Endodermal cell (in vitro differentiated cells): Measurements from ENCODE around the gene S100PBP. TPM values are rescaled to one million over a fixed set of nuclear protein-coding genes. Genes with fewer than 3 reads are reported as not detected.
A peak's percentile ranks its signal among the peaks of the same experiment; 100 is the strongest.

Source experiments
- DNase-seq: peaks from one replicate; pipeline ENCODE4 v3.0.0-alpha.2; 2017
- H3K27ac ChIP-seq: 2 replicates; pipeline ENCODE4 v1.5.1; 2013; ENCODE audit warnings: mild to moderate bottlenecking, low read depth, low read length, moderate library complexity
- H3K27me3 ChIP-seq: 2 replicates; pipeline ENCODE4 v1.6.1; 2013; ENCODE audit warnings: mild to moderate bottlenecking, low read length, moderate library complexity; ENCODE audit not compliant: insufficient read depth, control insufficient read depth, poor library complexity, severe bottlenecking
- H3K36me3 ChIP-seq: 2 replicates; pipeline ENCODE4 v1.7.0; 2013; ENCODE audit warnings: mild to moderate bottlenecking, low read length, moderate library complexity; ENCODE audit not compliant: control insufficient read depth, insufficient read depth
- H3K4me1 ChIP-seq: one replicate; pipeline ENCODE4 v1.7.0; 2013; ENCODE audit warnings: low read length; ENCODE audit not compliant: control insufficient read depth, insufficient read depth
- H3K4me3 ChIP-seq: 2 replicates; pipeline ENCODE4 v1.5.1; 2013; ENCODE audit warnings: mild to moderate bottlenecking, low read length, moderate library complexity
- H3K9ac ChIP-seq: 2 replicates; pipeline ENCODE4 v1.6.1; 2013; ENCODE audit warnings: mild to moderate bottlenecking, low read length, moderate library complexity; ENCODE audit not compliant: poor library complexity, severe bottlenecking; ENCODE audit errors: extremely low read depth
- H3K9me3 ChIP-seq: 2 replicates; pipeline ENCODE4 v1.6.1; 2013; ENCODE audit warnings: mild to moderate bottlenecking, low read length, moderate library complexity; ENCODE audit not compliant: control insufficient read depth
- H3K27ac Mint-ChIP-seq: 2 replicates; pipeline ENCODE4 v1.8.0; 2020; ENCODE audit warnings: mixed read lengths
- H3K27me3 Mint-ChIP-seq: 2 replicates; pipeline ENCODE4 v1.8.0; 2021; ENCODE audit warnings: mild to moderate bottlenecking, mixed read lengths; ENCODE audit not compliant: insufficient read depth
- H3K36me3 Mint-ChIP-seq: 2 replicates; pipeline ENCODE4 v1.8.0; 2020; ENCODE audit warnings: low read depth, mixed read lengths
- H3K4me1 Mint-ChIP-seq: 2 replicates; pipeline ENCODE4 v1.8.0; 2020; ENCODE audit warnings: mixed read lengths
- H3K4me3 Mint-ChIP-seq: 2 replicates; pipeline ENCODE4 v1.8.0; 2020; ENCODE audit warnings: mild to moderate bottlenecking, moderate library complexity, mixed read lengths
- H3K9me3 Mint-ChIP-seq: 2 replicates; pipeline ENCODE4 v1.8.0; 2020; ENCODE audit warnings: mild to moderate bottlenecking, mixed read lengths
- WGBS, 2 experiments: methylation state at CpG; one replicate each; pipeline versions ENCODE4 v1.1.5 to v1.1.7; 2013; ENCODE audit warnings: missing lambda C conversion rate in 2 of 2, mixed read lengths in 1 of 2; ENCODE audit not compliant: insufficient coverage in 1 of 2, insufficient read length in 1 of 2; 5-methylcytosine and 5-hydroxymethylcytosine counted together
- total RNA-seq, 2 donors: library from RNA; stranded (reverse); fragmentation: NEBNext Ultra II Directional in 1 of 2; extraction: Animal tissue kit (Norgen Biotek cat#: 25700) in 1 of 2; gene quantifications; 2 replicates in 1 of 2; 3 replicates in 1 of 2; pipeline ENCODE4 v1.2.1, GENCODE V29; 2021
- TF ChIP-seq, protein P1 (sequence below): fragments of 200-600 bp; sonication (generic); conservative IDR thresholded peaks from 2 replicates; pipeline ENCODE4 v1.5.0; 2021; ENCODE audit warnings: antibody characterized with exemption, mild to moderate bottlenecking

S100PBP gene
- total RNA-seq, 2 donors from 2014 or later = 91.4 to 112 TPM

DNA sequence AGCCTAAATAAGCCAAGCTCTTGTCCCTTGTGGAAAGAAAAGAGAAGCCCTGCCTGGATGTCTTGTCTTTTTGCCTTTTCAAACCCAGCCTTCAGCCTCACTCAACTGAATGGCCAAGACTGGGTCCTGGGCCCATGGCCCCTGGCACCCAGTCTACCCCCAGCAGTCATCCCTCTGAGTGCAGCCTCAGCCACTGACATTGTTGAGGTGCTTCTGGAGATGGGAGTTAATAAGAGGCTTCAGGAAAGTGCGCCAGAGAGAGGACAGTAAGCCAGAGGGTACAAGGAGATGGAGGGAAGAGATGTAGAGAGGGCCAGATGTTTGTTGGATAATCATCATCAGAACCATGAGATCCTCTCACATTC, 46.4 kb downstream of the S100PBP start:
- peak overlapping the region; percentile 76 for H3K27ac ChIP-seq
- TF ChIP-seq, protein P1, sequence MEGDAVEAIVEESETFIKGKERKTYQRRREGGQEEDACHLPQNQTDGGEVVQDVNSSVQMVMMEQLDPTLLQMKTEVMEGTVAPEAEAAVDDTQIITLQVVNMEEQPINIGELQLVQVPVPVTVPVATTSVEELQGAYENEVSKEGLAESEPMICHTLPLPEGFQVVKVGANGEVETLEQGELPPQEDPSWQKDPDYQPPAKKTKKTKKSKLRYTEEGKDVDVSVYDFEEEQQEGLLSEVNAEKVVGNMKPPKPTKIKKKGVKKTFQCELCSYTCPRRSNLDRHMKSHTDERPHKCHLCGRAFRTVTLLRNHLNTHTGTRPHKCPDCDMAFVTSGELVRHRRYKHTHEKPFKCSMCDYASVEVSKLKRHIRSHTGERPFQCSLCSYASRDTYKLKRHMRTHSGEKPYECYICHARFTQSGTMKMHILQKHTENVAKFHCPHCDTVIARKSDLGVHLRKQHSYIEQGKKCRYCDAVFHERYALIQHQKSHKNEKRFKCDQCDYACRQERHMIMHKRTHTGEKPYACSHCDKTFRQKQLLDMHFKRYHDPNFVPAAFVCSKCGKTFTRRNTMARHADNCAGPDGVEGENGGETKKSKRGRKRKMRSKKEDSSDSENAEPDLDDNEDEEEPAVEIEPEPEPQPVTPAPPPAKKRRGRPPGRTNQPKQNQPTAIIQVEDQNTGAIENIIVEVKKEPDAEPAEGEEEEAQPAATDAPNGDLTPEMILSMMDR = no peak
- no peak overlapping the region for H3K9ac ChIP-seq
- H3K27ac Mint-ChIP-seq = no peak overlapping the region
- H3K36me3 ChIP-seq = peaks cover 19% of the 10 kb centered on the region
- H3K4me1 ChIP-seq = no peaks in the 10 kb centered on the region
- H3K36me3 Mint-ChIP-seq = peaks cover 16% of the 10 kb centered on the region
- H3K4me1 Mint-ChIP-seq = peaks cover 3% of the 10 kb centered on the region
- DNase-seq = no peak
- no peak overlapping the region for H3K4me3 ChIP-seq
- H3K4me3 Mint-ChIP-seq = no peak overlapping the region
- peaks cover 12% of the 10 kb centered on the region for H3K27me3 Mint-ChIP-seq
- no peaks in the 10 kb centered on the region for H3K9me3 ChIP-seq
- H3K27me3 ChIP-seq = peaks cover under 1% of the 10 kb centered on the region
- WGBS, 2 experiments = 100% methylated on average over 1 of the region's 1 CpG; no CpG with 5 or more reads in 1 of the 2 experiments
- no peaks in the 10 kb centered on the region for H3K9me3 Mint-ChIP-seq

- Mint-ChIP-seq H3K4me3 (no peak overlapping the region), H3K27ac (no peak overlapping the region), H3K27me3 (peaks cover 19% of the 10 kb centered on the region), H3K9me3 (no peaks in the 10 kb centered on the region), H3K36me3 (peaks cover 16% of the 10 kb centered on the region), H3K4me1 (peaks cover 5% of the 10 kb centered on the region)
- TF ChIP-seq, protein P1 = no peak
- peaks cover 7% of the 10 kb centered on the region for H3K27me3 ChIP-seq
- peaks cover 19% of the 10 kb centered on the region for H3K36me3 ChIP-seq
- no peak overlapping the region for H3K4me3 ChIP-seq
- H3K9ac ChIP-seq = no peak overlapping the region
- no peaks in the 10 kb centered on the region for H3K9me3 ChIP-seq
- H3K27ac ChIP-seq = peak overlapping the region; percentile 76
- WGBS, 2 experiments = 96 to 100% methylated on average over 3 to 8 of the region's 8 CpGs
- DNase-seq = no peak
- no peaks in the 10 kb centered on the region for H3K4me1 ChIP-seq
Observed at GRCh38 chr1:32864375-32865019, 47.0 kb downstream of the S100PBP start.

DNA sequence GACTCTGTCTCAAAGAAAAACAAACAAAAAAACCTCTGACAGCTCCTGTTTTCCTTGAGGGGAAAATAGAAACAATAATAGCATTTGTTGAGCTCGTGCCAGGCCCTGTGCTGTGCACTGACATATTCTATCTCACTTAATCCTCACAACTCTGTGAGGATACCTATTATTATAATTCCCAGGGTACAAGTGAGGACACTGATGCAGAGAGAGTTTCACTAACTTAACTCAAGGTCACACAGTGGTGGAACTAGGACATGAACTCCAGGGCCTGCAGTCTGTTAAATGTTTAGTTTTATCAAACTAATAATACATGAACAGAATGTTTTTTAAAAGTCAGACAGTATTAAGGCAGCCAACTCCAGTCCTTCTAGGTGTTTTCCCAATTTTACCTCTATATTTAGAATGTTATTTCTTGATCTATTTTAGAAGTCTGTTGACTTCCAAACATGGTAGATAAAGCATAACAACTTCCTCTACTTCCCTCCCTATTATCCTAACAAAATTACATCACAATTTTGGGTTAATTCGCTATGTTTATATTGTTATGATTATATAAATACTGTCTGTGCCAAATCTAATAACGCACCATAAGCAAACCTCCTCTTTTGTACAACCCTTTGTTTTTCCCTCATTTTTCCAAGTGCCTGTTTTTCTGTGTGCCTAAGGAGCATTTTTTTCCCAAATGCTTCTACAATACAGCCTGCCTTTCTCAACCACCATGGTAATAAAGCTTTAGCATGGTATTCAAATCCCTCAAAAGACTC, 48.4 kb downstream of the S100PBP start:
- no peak overlapping the region for H3K4me3 ChIP-seq
- H3K9me3 ChIP-seq = no peaks in the 10 kb centered on the region
- H3K4me1 ChIP-seq = no peaks in the 10 kb centered on the region
- Mint-ChIP-seq H3K4me1 (peaks cover 12% of the 10 kb centered on the region), H3K9me3 (no peaks in the 10 kb centered on the region), H3K27me3 (peaks cover 28% of the 10 kb centered on the region), H3K4me3 (no peak overlapping the region), H3K27ac (no peak overlapping the region), H3K36me3 (peaks cover 14% of the 10 kb centered on the region)
- no peak for DNase-seq
- H3K27me3 ChIP-seq = peaks cover 16% of the 10 kb centered on the region
- WGBS, 2 experiments = 80 to 90% methylated on average over 1 to 2 of the region's 3 CpGs
- TF ChIP-seq, protein P1 = no peak
- no peak overlapping the region for H3K27ac ChIP-seq
- H3K36me3 ChIP-seq = peaks cover 19% of the 10 kb centered on the region
- H3K9ac ChIP-seq = no peak overlapping the region
